HG03095 (cell line): Measurements from ENCODE around the gene EXOSC10.
"Not testable (repeated sequence)": the region's sequence is repeated elsewhere in the genome, so short reads cannot be mapped to it uniquely, and the experiment has no call there.

ENCODE experiments used
- ATAC-seq: cut with Tn5 transposase; IDR thresholded peaks from one replicate; pipeline ENCODE4 v1.9.1; 2021; ENCODE audit warnings: moderate library complexity; ENCODE audit not compliant: unreplicated experiment

EXOSC10 gene

GRCh38 chr1:11062965-11063401 lies 36.7 kb downstream of the EXOSC10 start:
- no peak for ATAC-seq

- no peak for ATAC-seq
Observed at GRCh38 chr1:11061652-11062365, 37.9 kb downstream of the EXOSC10 start.

- ATAC-seq, result peak; percentile 83
Observed at GRCh38 chr1:11059968-11060830, 39.5 kb downstream of the EXOSC10 start, which contains the start of gene SRM. SRM (minus strand) TSS chr1:11060018; CDS start chr1:11059943, 75 bp downstream.

GRCh38 chr1:11059155-11059967 lies 40.3 kb downstream of the EXOSC10 start:
- peak; percentile 3 for ATAC-seq

GRCh38 chr1:11058595-11059154 lies 41.0 kb downstream of the EXOSC10 start:
- ATAC-seq, result no peak

- no peak for ATAC-seq
Observed at GRCh38 chr1:11058026-11058425, 41.6 kb downstream of the EXOSC10 start.

GRCh38 chr1:11057477-11057876 lies 42.2 kb downstream of the EXOSC10 start:
- ATAC-seq, result no peak

GRCh38 chr1:11056504-11056903 lies 43.2 kb downstream of the EXOSC10 start:
- ATAC-seq, result no peak

GRCh38 chr1:11055676-11056075 lies 44.0 kb downstream of the EXOSC10 start:
- no peak for ATAC-seq

- no peak for ATAC-seq
Observed at GRCh38 chr1:11054666-11055065, 45.0 kb downstream of the EXOSC10 start.

- no peak for ATAC-seq
Observed at GRCh38 chr1:11054181-11054580, 45.5 kb downstream of the EXOSC10 start.

GRCh38 chr1:11053758-11054137 lies 45.9 kb downstream of the EXOSC10 start:
- no peak for ATAC-seq

- ATAC-seq, result no peak
Observed at GRCh38 chr1:11052839-11053757, 46.6 kb downstream of the EXOSC10 start.

- ATAC-seq, result no peak
Observed at GRCh38 chr1:11051781-11052511, 47.7 kb downstream of the EXOSC10 start.

GRCh38 chr1:11051121-11051520 lies 48.5 kb downstream of the EXOSC10 start:
- not testable (repeated sequence) for ATAC-seq

GRCh38 chr1:11046625-11047365 lies 52.9 kb downstream of the EXOSC10 start, which contains the start of gene MASP2:
MASP2 (minus strand) TSS chr1:11047239; CDS start chr1:11047207, 32 bp downstream.
- ATAC-seq, result no peak

- ATAC-seq, result no peak
Observed at GRCh38 chr1:11046270-11046566, 53.5 kb downstream of the EXOSC10 start.

- ATAC-seq, result no peak
Observed at GRCh38 chr1:11045428-11046269, 54.0 kb downstream of the EXOSC10 start.
